H1 (cell line): Measurements from ENCODE around the gene SMIM44. TPM values are rescaled to one million over a fixed set of nuclear protein-coding genes. Genes with fewer than 3 reads are reported as not detected.

Experiments
- CTCF ChIA-PET: fragments of 300-600 bp; sonication (Branson Sonifier 250); formaldehyde crosslinking; loops from one replicate; lab custom pipeline; 2021; ENCODE audit not compliant: partially characterized antibody; lab: Charles Lee
- POLR2A ChIA-PET: fragments of 300-600 bp; sonication (Branson Sonifier 250); formaldehyde crosslinking; loops from one replicate; lab custom pipeline; 2021; ENCODE audit warnings: inconsistent platforms; ENCODE audit not compliant: partially characterized antibody; lab: Charles Lee
- DNase-seq, 2 experiments: peaks; one replicate each; pipeline versions ENCODE4 v3.0.0 to v3.0.0-alpha.2; 2010 to 2022; ENCODE audit warnings: low spot score in 2 of 2, low read depth in 1 of 2, mixed read lengths in 1 of 2
- FAIRE-seq: peaks from 2 replicates; lab custom pipeline; 2011; peaks lifted over from hg19 to GRCh38; lab: Jason Lieb, UNC
- H2AFZ ChIP-seq: 2 replicates; pipeline ENCODE4 v1.8.1; 2012; ENCODE audit warnings: low read length, inconsistent platforms
- H2AK5ac ChIP-seq: 2 replicates; pipeline ENCODE4 v1.6.1; 2013; ENCODE audit warnings: low read depth, low read length
- H2BK120ac ChIP-seq: replicated peaks from 2 replicates; pipeline ENCODE3; 2013; ENCODE audit warnings: low read depth, low read length, inconsistent platforms
- H2BK12ac ChIP-seq: 2 replicates; pipeline ENCODE4 v1.6.1; 2013; ENCODE audit warnings: low read depth, low read length
- H2BK15ac ChIP-seq: 2 replicates; pipeline ENCODE4 v1.6.1; 2013; ENCODE audit warnings: low read length
- H2BK20ac ChIP-seq: 2 replicates; pipeline ENCODE4 v1.6.1; 2013; ENCODE audit warnings: low read length
- H2BK5ac ChIP-seq: 2 replicates; pipeline ENCODE4 v1.6.1; 2013; ENCODE audit warnings: low read depth, low read length
- H3K14ac ChIP-seq: 2 replicates; pipeline ENCODE4 v1.6.1; 2013; ENCODE audit warnings: inconsistent platforms; ENCODE audit not compliant: insufficient read length
- H3K18ac ChIP-seq: 2 replicates; pipeline ENCODE4 v1.6.1; 2013; ENCODE audit warnings: low read length; ENCODE audit errors: extremely low read depth
- H3K23ac ChIP-seq: 2 replicates; pipeline ENCODE4 v1.6.1; 2013; ENCODE audit warnings: inconsistent platforms; ENCODE audit not compliant: insufficient read length
- H3K23me2 ChIP-seq: 2 replicates; pipeline ENCODE4 v1.6.1; 2013; ENCODE audit warnings: low read depth, low read length
- H3K27ac ChIP-seq: 2 replicates; pipeline ENCODE4 v1.6.1; 2011; ENCODE audit warnings: low read depth, low read length, inconsistent platforms
- H3K27me3 ChIP-seq, 4 experiments: replicated peaks in 1 of 4; 1 replicate in 1 of 4; 2 replicates in 3 of 4; pipeline versions ENCODE4 v1.6.1 to v1.8.1; 2011 to 2013; ENCODE audit warnings: low read length in 3 of 4, mild to moderate bottlenecking in 3 of 4, inconsistent platforms in 2 of 4, mixed read lengths in 2 of 4, moderate library complexity in 1 of 4; ENCODE audit not compliant: control insufficient read depth in 3 of 4, insufficient read depth in 3 of 4; ENCODE audit errors: extremely low read depth in 1 of 4
- H3K36me3 ChIP-seq, 4 experiments: 2 replicates each; pipeline versions ENCODE4 v1.6.1 to v1.8.1; 2011 to 2013; ENCODE audit warnings: mild to moderate bottlenecking in 4 of 4, low read length in 3 of 4, moderate library complexity in 2 of 4, control low read depth in 1 of 4, inconsistent platforms in 1 of 4; ENCODE audit not compliant: insufficient read depth in 4 of 4, control insufficient read depth in 2 of 4
- H3K4ac ChIP-seq: replicated peaks from 2 replicates; pipeline ENCODE3; 2013; ENCODE audit warnings: low read length, low read depth, mixed read lengths, inconsistent platforms; ENCODE audit not compliant: insufficient read length
- H3K4me1 ChIP-seq, 4 experiments: replicated peaks in 1 of 4; 1 replicate in 1 of 4; 2 replicates in 3 of 4; pipeline versions ENCODE4 v1.6.1 to v1.8.1; 2011 to 2013; ENCODE audit warnings: low read length in 3 of 4, inconsistent platforms in 2 of 4, mixed read lengths in 1 of 4; ENCODE audit not compliant: insufficient read depth in 4 of 4, control insufficient read depth in 3 of 4
- H3K4me2 ChIP-seq, 2 experiments: 2 replicates each; pipeline versions ENCODE4 v1.6.1 to v1.8.1; 2011 to 2013; ENCODE audit warnings: low read depth in 2 of 2, low read length in 2 of 2, control low read depth in 1 of 2, inconsistent platforms in 1 of 2, mild to moderate bottlenecking in 1 of 2; ENCODE audit not compliant: insufficient read depth in 1 of 2
- H3K4me3 ChIP-seq, 4 experiments: fragments of 200-600, 300-600 bp in 1 of 4; sonication (generic), shearing (Covaris generic), sonication (Bioruptor Twin) in 1 of 4; 2 replicates each; pipeline versions ENCODE4 v1.5.1 to v1.8.1; 2011 to 2016; ENCODE audit warnings: low read length in 4 of 4, low read depth in 3 of 4, control low read depth in 2 of 4, inconsistent platforms in 2 of 4, mild to moderate bottlenecking in 2 of 4, mixed read lengths in 1 of 4, moderate library complexity in 1 of 4; ENCODE audit not compliant: insufficient read depth in 2 of 4; ENCODE audit errors: extremely low read depth in 1 of 4
- H3K56ac ChIP-seq: replicated peaks from 2 replicates; pipeline ENCODE3; 2013; ENCODE audit warnings: low read depth, mild to moderate bottlenecking, mixed read lengths, low read length, inconsistent platforms; ENCODE audit not compliant: insufficient read length
- H3K79me1 ChIP-seq: 2 replicates; pipeline ENCODE4 v1.6.1; 2013; ENCODE audit warnings: low read depth, low read length, control low read depth
- H3K79me2 ChIP-seq, 2 experiments: 2 replicates each; pipeline versions ENCODE4 v1.6.1 to v1.8.1; 2012 to 2013; ENCODE audit warnings: low read length in 2 of 2, mild to moderate bottlenecking in 2 of 2, inconsistent platforms in 1 of 2; ENCODE audit not compliant: insufficient read depth in 2 of 2, control insufficient read depth in 1 of 2
- H3K9ac ChIP-seq, 4 experiments: replicated peaks in 1 of 4; 1 replicate in 1 of 4; 2 replicates in 3 of 4; pipeline versions ENCODE4 v1.6.1 to v1.8.1; 2011 to 2013; ENCODE audit warnings: low read depth in 3 of 4, low read length in 3 of 4, control low read depth in 2 of 4, mild to moderate bottlenecking in 2 of 4, moderate library complexity in 2 of 4, inconsistent platforms in 1 of 4; ENCODE audit errors: extremely low read depth in 1 of 4
- H3K9me3 ChIP-seq, 2 experiments: 2 replicates each; pipeline versions ENCODE4 v1.6.1 to v1.8.1; 2012 to 2013; ENCODE audit warnings: mild to moderate bottlenecking in 2 of 2, moderate library complexity in 2 of 2, control low read depth in 1 of 2, inconsistent platforms in 1 of 2, low read depth in 1 of 2, low read length in 1 of 2, mixed read lengths in 1 of 2; ENCODE audit not compliant: insufficient read depth in 2 of 2
- H4K20me1 ChIP-seq, 2 experiments: replicated peaks in 1 of 2; 2 replicates each; pipeline versions ENCODE3 to v1.8.1; 2011 to 2013; ENCODE audit warnings: inconsistent platforms in 2 of 2, low read length in 2 of 2, mild to moderate bottlenecking in 1 of 2; ENCODE audit not compliant: insufficient read depth in 2 of 2, control insufficient read depth in 1 of 2
- H4K5ac ChIP-seq: 2 replicates; pipeline ENCODE4 v1.6.1; 2013; ENCODE audit warnings: low read length, low read depth, mixed read lengths, inconsistent platforms; ENCODE audit not compliant: insufficient read length
- H4K8ac ChIP-seq: 2 replicates; pipeline ENCODE4 v1.8.0; 2013; ENCODE audit warnings: mild to moderate bottlenecking, moderate library complexity, low read length, inconsistent platforms; ENCODE audit not compliant: insufficient read depth; ENCODE audit errors: extremely low read depth
- H4K91ac ChIP-seq: replicated peaks from 2 replicates; pipeline ENCODE3; 2013; ENCODE audit warnings: low read length, mixed read lengths, inconsistent platforms; ENCODE audit not compliant: insufficient read length
- BACH1 ChIP-seq: IDR thresholded peaks from 2 replicates; pipeline ENCODE4 v1.6.1; 2012; ENCODE audit warnings: low read length, improper control_type of control experiment
- CHD1 ChIP-seq: IDR thresholded peaks from 2 replicates; pipeline ENCODE4 v1.6.1; 2012; ENCODE audit warnings: low read depth, low read length, improper control_type of control experiment
- HDAC2 ChIP-seq, 2 experiments: fragments of 300-600 bp in 1 of 2; sonication (generic) in 1 of 2; IDR thresholded peaks; 2 replicates each; pipeline ENCODE4 v1.6.1; 2011 to 2012; ENCODE audit warnings: low read depth in 2 of 2, low read length in 2 of 2, mild to moderate bottlenecking in 2 of 2, moderate library complexity in 2 of 2, borderline replicate concordance in 1 of 2, inconsistent platforms in 1 of 2
- KDM5A ChIP-seq: fragments of 200-600 bp; IDR thresholded peaks from 2 replicates; pipeline ENCODE4 v1.7.1; 2012; ENCODE audit warnings: mild to moderate bottlenecking, low read length, inconsistent platforms, mixed read lengths
- MAFK ChIP-seq: IDR thresholded peaks from 2 replicates; pipeline ENCODE4 v1.6.1; 2012; ENCODE audit warnings: low read depth, mild to moderate bottlenecking, improper control_type of control experiment, low read length
- RAD21 ChIP-seq, 2 experiments: IDR thresholded peaks in 1 of 2; conservative IDR thresholded peaks in 1 of 2; 2 replicates each; pipeline ENCODE4 v1.6.1; 2011; ENCODE audit warnings: low read depth in 2 of 2, low read length in 2 of 2, improper control_type of control experiment in 1 of 2, inconsistent platforms in 1 of 2, mild to moderate bottlenecking in 1 of 2, moderate library complexity in 1 of 2
- RBBP5 ChIP-seq: IDR thresholded peaks from 2 replicates; pipeline ENCODE4 v1.7.1; 2012; ENCODE audit warnings: low read depth, mild to moderate bottlenecking, inconsistent platforms, low read length, moderate library complexity, borderline replicate concordance
- SP1 ChIP-seq: IDR thresholded peaks from 2 replicates; pipeline ENCODE4 v1.6.1; 2011; ENCODE audit warnings: low read depth, low read length
- SP4 ChIP-seq: IDR thresholded peaks from 2 replicates; pipeline ENCODE4 v1.6.1; 2012; ENCODE audit warnings: low read length, inconsistent platforms
- TAF1 ChIP-seq: IDR thresholded peaks from 2 replicates; pipeline ENCODE4 v1.6.1; 2011; ENCODE audit warnings: mild to moderate bottlenecking, low read depth, low read length
- TEAD4 ChIP-seq: IDR thresholded peaks from 2 replicates; pipeline ENCODE4 v1.6.1; 2012; ENCODE audit warnings: low read depth, low read length, inconsistent platforms, mixed read lengths
- WGBS, 2 experiments: shearing (Covaris generic) in 1 of 2; methylation state at CpG; one replicate each; pipeline versions ENCODE4 v1.1.6 to v1.1.7; 2013 to 2015; ENCODE audit warnings: low lambda C conversion rate in 2 of 2, mixed read lengths in 2 of 2, inconsistent platforms in 1 of 2, low coverage in 1 of 2, missing lambda C conversion rate in 1 of 2; ENCODE audit not compliant: insufficient replicate concordance in 2 of 2, insufficient coverage in 1 of 2, insufficient read length in 1 of 2; ENCODE audit errors: extremely low coverage in 1 of 2, missing lambda C conversion rate in 1 of 2; 5-methylcytosine and 5-hydroxymethylcytosine counted together
- polyA plus RNA-seq, 7 experiments: library from polyadenylated mRNA; depleted of rRNA in 3 of 7; stranded (reverse) in 5 of 7; unstranded in 2 of 7; fragments of >200 nt in 5 of 7; fragments of 200-250 nt in 2 of 7; gene quantifications; 1 replicate in 5 of 7; 2 replicates in 1 of 7; 4 replicates in 1 of 7; pipeline versions ENCODE4 v1.2.1 to v1.2.3, GENCODE V29; 2011 to 2013; ENCODE audit warnings: missing spikeins in 2 of 7, mixed read lengths in 2 of 7
- total RNA-seq: library from RNA; stranded (reverse); fragmentation: NEBNext Ultra II Directional; extraction: Animal tissue kit (Norgen Biotek cat#: 25700); gene quantifications from 2 replicates; pipeline ENCODE4 v1.2.1, GENCODE V29; 2021
- TF ChIP-seq, protein P1 (sequence below): IDR thresholded peaks from 2 replicates; pipeline ENCODE4 v1.6.1; 2011; ENCODE audit warnings: low read length, improper control_type of control experiment

The SMIM44 gene
- total and polyA plus RNA-seq, 2 of the 8 experiments (the other 6 are each of a cell fraction or from before 2014, with no cell fraction given) = not detected

- H2BK120ac ChIP-seq = no peak overlapping the region
- no peak overlapping the region for H2BK5ac ChIP-seq
- no peaks in the 10 kb centered on the region for H3K36me3 ChIP-seq
- H3K56ac ChIP-seq = no peak overlapping the region
- H4K91ac ChIP-seq = no peak overlapping the region
- H3K23me2 ChIP-seq = peaks cover 2% of the 10 kb centered on the region; the same call in 1 of the 2 replicates
- H3K27me3 ChIP-seq = no peaks in the 10 kb centered on the region
- H2BK12ac ChIP-seq = no peak overlapping the region
- no peak overlapping the region for H4K8ac ChIP-seq
- no peak overlapping the region for H3K4me3 ChIP-seq
- no peak overlapping the region for H3K27ac ChIP-seq
- H2BK20ac ChIP-seq = no peak overlapping the region
- ChIA-PET CTCF (interaction anchor here (0.5 to 3.2 kb wide), 7 partner anchors 11 to 213 kb away, joined by 3 to 12 read pairs (median 4); no protein-coding TSS in a partner anchor), POLR2A (interaction anchor here (0.6 to 2.0 kb wide), 2 partner anchors 13 to 15 kb away, joined by 3 to 5 read pairs; no protein-coding TSS in a partner anchor)
- H3K18ac ChIP-seq = no peak overlapping the region
- H3K4me1 ChIP-seq = peaks cover 3 to 15% (median 10%) of the 10 kb centered on the region in 4 experiments
- H3K14ac ChIP-seq = no peak overlapping the region
- no peaks in the 10 kb centered on the region for H3K9me3 ChIP-seq
- 91% methylated on average over 15 of the region's 15 CpGs; no CpG with 5 or more reads in 1 of the 2 experiments for WGBS, 2 experiments
- no peak overlapping the region for H3K23ac ChIP-seq
- no peaks in the 10 kb centered on the region for H3K79me1 ChIP-seq
- H2BK15ac ChIP-seq = no peak overlapping the region
- DNase-seq = no peak
- no peak overlapping the region for H3K4ac ChIP-seq
- H3K4me2 ChIP-seq = no peak overlapping the region
- H3K9ac ChIP-seq = no peak overlapping the region
- H2AFZ ChIP-seq = no peak overlapping the region
- H4K20me1 ChIP-seq = peaks cover 0 to 5% of the 10 kb centered on the region in 2 experiments
- no peak overlapping the region for H4K5ac ChIP-seq
- FAIRE-seq = no peak
- no peak overlapping the region for H2AK5ac ChIP-seq
- H3K79me2 ChIP-seq = no peaks in the 10 kb centered on the region
- no peak for TF ChIP-seq BACH1
- TF ChIP-seq TAF1 = no peak
- TF ChIP-seq MAFK = no peak
- TF ChIP-seq SP1 = no peak
- no peak for TF ChIP-seq RBBP5
- no peak for TF ChIP-seq HDAC2 (IDR thresholded peaks at IDR 0.05; ENCODE audit: borderline replicate concordance in 1 of 2, low read depth in 2 of 2, low read length in 2 of 2)
- TF ChIP-seq CHD1 = no peak
- TF ChIP-seq KDM5A = no peak
- TF ChIP-seq, protein P1, sequence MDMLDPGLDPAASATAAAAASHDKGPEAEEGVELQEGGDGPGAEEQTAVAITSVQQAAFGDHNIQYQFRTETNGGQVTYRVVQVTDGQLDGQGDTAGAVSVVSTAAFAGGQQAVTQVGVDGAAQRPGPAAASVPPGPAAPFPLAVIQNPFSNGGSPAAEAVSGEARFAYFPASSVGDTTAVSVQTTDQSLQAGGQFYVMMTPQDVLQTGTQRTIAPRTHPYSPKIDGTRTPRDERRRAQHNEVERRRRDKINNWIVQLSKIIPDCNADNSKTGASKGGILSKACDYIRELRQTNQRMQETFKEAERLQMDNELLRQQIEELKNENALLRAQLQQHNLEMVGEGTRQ = no peak
- no peak for TF ChIP-seq RAD21 (IDR thresholded peaks at IDR 0.05 in 1 of 2, conservative IDR thresholded peaks at IDR 0.05 in 1 of 2; ENCODE audit: low read depth in 2 of 2, low read length in 2 of 2)
- no peak for TF ChIP-seq TEAD4
- TF ChIP-seq SP4 = no peak
Observed at GRCh38 chr19:3442487-3443071, 40.7 kb downstream of the SMIM44 start.
